Vagina (tissue), 2 donors: Measurements from ENCODE around the gene COL16A1.

ENCODE experiments used
- CTCF ChIP-seq, 3 experiments: fragments of 450-650 bp in 2 of 3; fragments of 200-600 bp in 1 of 3; sonication (generic) in 1 of 3; IDR thresholded peaks; one replicate each; pipeline ENCODE4 v1.5.1; 2017 to 2019; ENCODE audit warnings: antibody characterized with exemption in 3 of 3, mild to moderate bottlenecking in 2 of 3, moderate library complexity in 2 of 3
- POLR2A ChIP-seq, 2 donors: fragments of 450-650 bp; IDR thresholded peaks; one replicate each; pipeline ENCODE4 v1.6.1; 2017; ENCODE audit warnings: antibody characterized with exemption in 2 of 2, mild to moderate bottlenecking in 2 of 2, moderate library complexity in 2 of 2

DNA sequence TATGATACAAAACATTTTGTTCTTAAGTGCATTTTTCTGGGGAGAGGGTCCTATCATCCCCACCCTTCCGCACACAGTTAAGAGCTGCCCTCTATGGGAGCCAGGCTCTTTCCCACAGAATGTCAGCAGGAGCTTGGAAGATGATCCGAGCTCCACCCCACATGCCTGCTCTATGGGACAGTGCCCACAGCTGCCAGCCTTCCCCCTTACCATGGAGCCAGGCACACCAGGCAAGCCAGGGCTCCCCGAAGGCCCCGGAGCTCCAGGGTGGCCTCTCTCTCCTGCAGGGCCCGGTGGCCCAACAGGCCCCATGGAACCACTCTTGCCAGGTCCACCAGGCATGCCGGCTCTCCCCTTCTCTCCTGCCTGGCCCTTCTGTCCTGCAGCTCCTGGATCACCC, 48.7 kb downstream of the COL16A1 start:
- TF ChIP-seq CTCF (IDR thresholded peaks at IDR 0.05) (no peak), POLR2A (IDR thresholded peaks at IDR 0.05) (no peak)
